GM12872 (cell line): Measurements from ENCODE around the gene PPM1E.

Experiments
- CTCF ChIP-seq: IDR thresholded peaks from 3 replicates; pipeline ENCODE4 v1.5.1; 2011; ENCODE audit warnings: low read depth, mild to moderate bottlenecking, low read length, moderate library complexity; ENCODE audit not compliant: insufficient read depth

PPM1E gene

GRCh38 chr17:58932956-58933355 lies 177.3 kb downstream of the PPM1E start:
- TF ChIP-seq CTCF: no peak

- no peak for TF ChIP-seq CTCF
Observed at GRCh38 chr17:58936295-58936694, 180.6 kb downstream of the PPM1E start.

- TF ChIP-seq CTCF: no peak
Observed at GRCh38 chr17:58944166-58944565, 188.5 kb downstream of the PPM1E start.

GRCh38 chr17:58947411-58947810 lies 191.8 kb downstream of the PPM1E start:
- TF ChIP-seq CTCF: no peak

- no peak for TF ChIP-seq CTCF
Observed at GRCh38 chr17:58947824-58948223, 192.2 kb downstream of the PPM1E start.

- TF ChIP-seq CTCF: no peak
Observed at GRCh38 chr17:58956997-58957724, 201.5 kb downstream of the PPM1E start.

GRCh38 chr17:58960068-58960467 lies 204.4 kb downstream of the PPM1E start:
- TF ChIP-seq CTCF: peak; percentile 37; the same call in 2 of the 3 replicates
